HG02678 (cell line): Measurements from ENCODE around the gene TLR5.

Experiments used
- ATAC-seq: cut with Tn5 transposase; IDR thresholded peaks from one replicate; pipeline ENCODE4 v1.9.1; 2021; ENCODE audit warnings: mild to moderate bottlenecking, moderate library complexity; ENCODE audit not compliant: unreplicated experiment

TLR5 gene

GRCh38 chr1:223074445-223075300 is 68.4 kb downstream of the TLR5 start:
- no peak for ATAC-seq

GRCh38 chr1:223068900-223069665 is 74.0 kb downstream of the TLR5 start:
- no peak for ATAC-seq

GRCh38 chr1:223067914-223068313 is 75.1 kb downstream of the TLR5 start:
- ATAC-seq, result no peak

- no peak for ATAC-seq
Observed at GRCh38 chr1:223066415-223066814, 76.6 kb downstream of the TLR5 start.

GRCh38 chr1:223062177-223062576 is 80.9 kb downstream of the TLR5 start:
- no peak for ATAC-seq

GRCh38 chr1:223059526-223059925 is 83.5 kb downstream of the TLR5 start:
- no peak for ATAC-seq
